NCI-H1048 (cell line): Measurements from ENCODE around the gene AMZ1.

ENCODE experiments used
- DNase-seq: peaks from one replicate; lab custom pipeline; 2025; lab: John Stamatoyannopoulos, UW

AMZ1 gene

GRCh38 chr7:2753148-2753547 lies 65.1 kb downstream of the AMZ1 start:
- DNase-seq: no peak

GRCh38 chr7:2754086-2754485 lies 66.1 kb downstream of the AMZ1 start:
- DNase-seq: no peak

DNA sequence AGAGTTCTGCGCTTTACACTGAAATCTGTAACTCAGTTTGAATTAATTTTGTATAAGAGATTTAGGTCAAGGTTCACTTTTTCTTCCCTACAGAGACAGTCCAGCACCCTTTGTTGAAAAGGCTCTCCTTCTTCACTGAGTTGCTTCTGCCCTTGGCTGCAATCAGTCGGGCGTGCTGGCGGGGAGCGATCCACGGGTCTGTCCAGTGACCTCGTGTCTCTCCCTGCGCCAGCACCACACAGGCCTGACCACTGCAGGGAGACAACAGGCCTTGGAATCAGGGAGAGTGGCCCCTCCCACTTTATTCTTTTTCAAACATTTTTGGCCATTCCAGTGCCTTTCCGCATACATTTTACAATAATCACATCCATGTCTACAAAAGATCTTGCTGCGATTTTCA lies 66.9 kb downstream of the AMZ1 start:
- DNase-seq: no peak

DNA sequence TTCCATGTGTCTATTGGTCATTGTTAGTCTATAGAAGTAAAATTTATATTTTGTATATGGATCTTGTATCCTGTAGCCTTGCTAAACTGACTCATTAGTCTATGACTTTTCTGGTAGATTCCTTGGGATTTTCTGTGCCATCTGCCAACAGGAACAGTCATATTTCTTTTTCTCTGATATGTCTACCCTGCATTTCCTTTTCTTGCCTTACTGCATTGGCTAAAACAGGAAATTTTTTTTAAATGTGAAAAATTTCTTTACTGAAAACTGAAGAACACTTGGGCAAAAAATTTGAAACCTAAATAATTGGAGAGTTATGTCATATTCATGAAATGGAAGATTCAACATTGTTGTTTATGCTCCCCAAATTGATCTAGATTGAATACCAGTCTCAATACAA lies 67.5 kb downstream of the AMZ1 start:
- no peak for DNase-seq

DNA sequence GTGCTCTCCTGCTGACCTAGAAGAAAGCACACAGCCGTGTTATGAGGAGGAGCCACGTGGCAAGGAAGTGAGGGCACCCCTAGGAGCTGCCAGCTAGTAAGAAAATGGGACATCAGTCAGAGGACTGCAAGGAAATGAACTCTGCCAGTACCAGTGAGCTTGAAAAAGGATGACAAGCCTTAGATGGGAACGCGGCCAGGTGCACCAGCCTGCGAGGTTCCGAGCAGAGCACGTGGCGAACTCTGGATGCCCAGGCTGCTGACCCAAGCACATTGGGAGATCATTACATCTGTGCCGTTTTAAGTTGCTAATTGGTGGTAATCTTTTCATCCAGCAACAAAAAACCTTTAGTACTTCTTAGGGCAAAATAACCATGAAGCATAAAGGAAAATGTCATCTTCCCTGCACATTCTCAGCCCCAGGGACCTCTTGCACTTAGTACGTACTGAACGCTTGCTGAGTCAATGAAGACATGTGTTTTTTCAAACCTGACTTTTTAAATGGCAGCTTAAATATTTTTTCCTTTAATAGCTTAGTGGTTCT lies 69.4 kb downstream of the AMZ1 start:
- DNase-seq: no peak

DNA sequence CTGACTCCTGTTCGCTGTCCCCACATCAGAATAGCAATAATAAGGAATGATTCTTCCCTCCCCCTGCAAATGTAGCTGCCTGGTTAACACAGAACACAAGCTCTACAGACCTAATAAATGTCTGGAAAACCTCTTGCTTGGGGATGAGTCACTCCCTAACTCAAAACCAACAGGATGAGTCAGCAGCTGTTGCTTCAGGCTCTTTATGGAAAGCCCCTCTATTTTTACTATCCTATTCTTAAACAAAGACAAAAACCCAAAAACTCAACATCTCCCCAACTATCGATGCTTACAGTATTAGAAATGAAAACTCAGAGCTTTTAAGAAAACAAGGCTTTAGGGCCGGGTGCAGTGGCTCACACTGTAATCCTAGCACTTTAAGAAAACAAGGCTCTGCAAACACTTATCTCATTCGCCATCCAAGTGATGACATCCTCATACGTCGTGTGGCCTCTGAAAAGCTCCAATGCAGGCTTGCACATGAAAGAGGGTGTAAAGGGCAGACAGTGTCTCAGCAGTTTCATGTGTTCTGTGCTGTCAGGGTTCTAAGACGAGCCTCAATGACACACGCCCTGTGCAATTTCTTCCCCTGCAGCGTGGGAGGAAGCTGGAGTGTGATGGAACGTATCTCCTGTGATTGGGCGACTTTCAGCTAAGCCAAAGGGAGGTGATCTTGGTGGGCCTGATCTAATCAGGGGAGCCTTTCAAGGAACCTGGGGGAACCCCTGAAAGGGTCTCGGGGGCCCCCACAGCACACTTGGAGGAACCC lies 70.1 kb downstream of the AMZ1 start:
- no peak for DNase-seq

DNA sequence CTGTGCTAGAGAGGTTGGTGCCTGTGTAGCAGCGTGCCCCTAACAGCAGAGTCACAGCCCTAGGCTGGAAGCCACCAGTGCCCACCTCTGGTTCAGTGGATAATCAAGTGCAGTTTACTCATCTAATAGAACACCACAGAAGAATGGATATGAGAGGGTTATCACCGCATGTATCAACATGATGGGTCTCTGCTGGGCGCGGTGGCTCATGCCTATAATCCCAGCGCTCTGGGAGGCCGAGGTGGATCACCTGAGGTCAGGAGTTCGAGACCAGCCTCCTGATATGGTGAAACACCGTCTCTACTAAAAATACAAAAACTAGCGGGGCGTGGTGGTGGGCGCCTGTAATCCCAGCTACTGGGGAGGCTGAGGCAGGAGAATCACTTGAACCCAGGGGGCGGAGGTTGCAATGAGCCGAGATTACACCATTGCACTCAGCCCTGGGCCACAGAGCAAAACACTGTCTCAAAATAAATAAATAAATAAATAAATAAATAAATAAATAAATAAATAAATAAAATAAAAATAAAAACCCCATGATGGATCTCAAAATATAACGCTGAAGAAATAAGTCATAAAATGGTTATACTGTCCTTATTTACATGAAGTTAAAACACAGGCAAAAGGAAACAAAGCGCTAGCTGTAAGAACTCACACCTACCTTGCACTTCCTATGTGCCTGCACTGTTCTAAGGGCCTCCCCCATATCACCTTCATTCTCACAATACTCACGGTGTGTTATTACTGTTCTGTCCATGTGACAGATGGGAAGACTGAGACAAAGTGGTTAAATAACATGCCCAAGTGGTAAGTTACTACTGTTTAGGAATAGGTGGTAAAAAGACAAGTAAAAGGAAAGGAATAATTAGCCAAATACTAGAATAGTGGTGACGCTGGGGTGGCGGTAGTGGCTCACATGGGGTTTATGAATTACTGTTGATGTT lies 70.9 kb downstream of the AMZ1 start:
- no peak for DNase-seq

DNA sequence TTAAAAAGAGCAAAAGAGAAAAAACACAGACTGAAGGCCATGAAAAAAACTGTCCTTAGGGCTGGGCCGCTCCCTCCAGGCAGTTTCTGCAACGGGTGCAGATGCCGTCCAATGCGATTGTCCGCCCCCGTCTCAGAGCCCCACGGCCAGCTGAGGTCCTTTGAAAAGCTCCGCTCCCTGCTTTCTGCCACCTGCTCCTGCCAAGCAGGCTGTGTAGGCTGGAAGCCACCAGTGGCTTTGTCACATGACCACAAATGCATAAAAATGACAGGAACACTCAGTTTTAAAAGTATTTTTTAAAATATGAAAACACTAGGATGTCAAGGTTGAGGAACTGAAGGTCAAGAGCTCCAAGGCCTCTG lies 71.7 kb downstream of the AMZ1 start:
- DNase-seq: no peak

DNA sequence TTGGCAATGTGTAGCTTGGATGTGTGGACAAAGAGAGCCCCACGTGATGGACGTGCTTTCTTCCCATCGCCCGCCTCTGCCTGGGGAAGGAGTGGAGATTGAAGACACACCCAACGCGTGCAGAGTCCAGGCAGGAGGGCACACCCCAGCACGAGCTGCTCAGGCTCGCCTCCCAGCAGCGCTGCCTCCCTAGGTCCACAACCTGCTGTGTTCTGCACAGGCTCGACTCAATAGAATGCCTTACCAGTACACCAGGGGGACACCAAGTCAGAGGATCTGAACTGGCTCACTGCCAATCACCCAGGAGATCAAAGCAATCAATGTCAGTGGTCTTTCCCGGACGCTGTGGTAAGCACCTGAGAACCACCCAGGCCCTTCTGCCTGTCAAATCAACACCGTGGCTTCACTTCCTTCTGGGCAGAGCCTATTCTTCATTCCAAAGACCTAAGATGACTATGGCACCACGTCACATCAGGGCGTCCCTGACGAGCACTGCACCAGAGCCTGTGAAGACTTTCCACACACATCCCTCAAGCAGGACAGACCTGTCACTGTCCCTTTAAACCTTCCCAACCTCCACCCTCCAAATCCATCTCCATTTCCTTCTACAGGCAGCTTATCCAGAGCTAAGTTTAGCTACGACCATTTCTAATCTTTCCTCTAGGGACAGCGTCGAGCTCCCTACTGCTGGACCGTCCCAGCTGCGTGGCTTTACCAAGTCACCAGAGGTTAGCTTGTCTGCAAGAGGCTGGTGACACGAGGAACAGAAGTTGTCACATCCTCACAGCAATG lies 72.3 kb downstream of the AMZ1 start:
- no peak for DNase-seq

- DNase-seq: no peak
Measured at GRCh38 chr7:2761131-2761624, 73.2 kb downstream of the AMZ1 start.

DNA sequence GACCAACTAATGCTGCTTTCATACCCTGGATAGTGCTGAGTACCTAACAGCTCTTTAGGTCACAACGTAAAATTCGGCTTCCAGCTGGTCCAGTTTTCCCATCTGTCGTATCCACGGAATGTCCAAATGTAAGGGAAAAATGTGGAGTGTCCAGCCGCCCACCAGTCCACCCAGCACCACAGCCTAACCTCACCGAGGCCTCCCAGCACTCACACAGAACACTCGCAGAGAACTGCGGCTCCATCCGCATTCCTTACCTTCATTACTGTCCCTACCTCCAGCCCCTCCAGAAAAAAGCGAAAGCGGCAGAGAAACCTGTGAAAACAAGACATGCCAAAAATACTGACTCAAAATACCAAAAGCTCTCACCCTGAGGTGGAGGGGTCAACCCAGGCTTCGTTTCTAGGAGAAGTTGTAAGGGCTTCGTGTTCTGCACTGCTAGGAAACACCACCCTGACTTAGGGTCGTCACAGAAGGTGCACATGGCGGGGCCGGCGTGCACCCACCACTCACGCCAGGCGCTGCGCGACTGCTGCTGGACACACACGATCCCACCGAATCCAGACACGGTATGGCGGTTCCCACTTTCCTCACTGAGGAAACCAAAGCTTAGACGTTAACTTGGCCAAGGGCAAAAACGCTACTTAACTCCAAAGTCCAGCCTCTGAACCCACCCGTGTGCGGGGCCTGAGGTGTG lies 73.9 kb downstream of the AMZ1 start:
- DNase-seq: no peak

DNA sequence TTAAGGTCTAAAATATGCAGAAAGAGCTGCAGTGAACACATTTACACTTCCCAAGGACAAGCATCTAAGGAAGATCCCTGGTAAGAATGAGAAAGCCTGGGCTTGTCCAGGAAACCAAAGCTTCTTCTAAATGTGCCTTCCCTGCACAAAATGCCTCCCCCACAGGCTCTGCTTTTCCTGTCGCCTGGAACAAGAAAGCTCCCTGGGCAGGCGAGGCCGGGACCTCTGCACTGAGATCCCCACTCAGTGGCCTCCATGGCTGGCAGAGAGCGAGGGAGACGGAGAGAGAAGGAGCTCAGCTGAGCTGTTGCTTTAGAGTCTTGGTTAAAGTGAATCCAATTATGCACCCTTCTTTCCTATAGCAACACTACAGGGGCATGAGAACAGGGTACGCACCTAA lies 75.6 kb downstream of the AMZ1 start:
- no peak for DNase-seq

- DNase-seq: no peak
Measured at GRCh38 chr7:2764621-2765020, 76.6 kb downstream of the AMZ1 start.
